Tibial nerve (tissue), 3 donors: ENCODE measurements around the gene ZNF500.

ENCODE experiments used
- POLR2A ChIP-seq, 2 donors: fragments of 450-650 bp; IDR thresholded peaks; one replicate each; pipeline ENCODE4 v1.6.1; 2017; ENCODE audit warnings: antibody characterized with exemption in 2 of 2, mild to moderate bottlenecking in 2 of 2, moderate library complexity in 2 of 2
- TF ChIP-seq, protein P1 (sequence below), 5 experiments: fragments of 200-600 bp in 3 of 5; fragments of 450-650 bp in 2 of 5; sonication (generic) in 3 of 5; IDR thresholded peaks; one replicate each; pipeline ENCODE4 v1.5.1; 2016 to 2019; ENCODE audit warnings: antibody characterized with exemption in 5 of 5, mild to moderate bottlenecking in 3 of 5, moderate library complexity in 2 of 5

- TF ChIP-seq POLR2A (IDR thresholded peaks at IDR 0.05): no peak
- TF ChIP-seq, protein P1, sequence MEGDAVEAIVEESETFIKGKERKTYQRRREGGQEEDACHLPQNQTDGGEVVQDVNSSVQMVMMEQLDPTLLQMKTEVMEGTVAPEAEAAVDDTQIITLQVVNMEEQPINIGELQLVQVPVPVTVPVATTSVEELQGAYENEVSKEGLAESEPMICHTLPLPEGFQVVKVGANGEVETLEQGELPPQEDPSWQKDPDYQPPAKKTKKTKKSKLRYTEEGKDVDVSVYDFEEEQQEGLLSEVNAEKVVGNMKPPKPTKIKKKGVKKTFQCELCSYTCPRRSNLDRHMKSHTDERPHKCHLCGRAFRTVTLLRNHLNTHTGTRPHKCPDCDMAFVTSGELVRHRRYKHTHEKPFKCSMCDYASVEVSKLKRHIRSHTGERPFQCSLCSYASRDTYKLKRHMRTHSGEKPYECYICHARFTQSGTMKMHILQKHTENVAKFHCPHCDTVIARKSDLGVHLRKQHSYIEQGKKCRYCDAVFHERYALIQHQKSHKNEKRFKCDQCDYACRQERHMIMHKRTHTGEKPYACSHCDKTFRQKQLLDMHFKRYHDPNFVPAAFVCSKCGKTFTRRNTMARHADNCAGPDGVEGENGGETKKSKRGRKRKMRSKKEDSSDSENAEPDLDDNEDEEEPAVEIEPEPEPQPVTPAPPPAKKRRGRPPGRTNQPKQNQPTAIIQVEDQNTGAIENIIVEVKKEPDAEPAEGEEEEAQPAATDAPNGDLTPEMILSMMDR (IDR thresholded peaks at IDR 0.05): no peak
Measured at GRCh38 chr16:4798456-4798855, 31.5 kb upstream of the ZNF500 start.
